GM18909 (cell line): ENCODE measurements around the gene ZCWPW1.
"Not testable (repeated sequence)": the region's sequence is repeated elsewhere in the genome, so short reads cannot be mapped to it uniquely, and the experiment has no call there.

Experiments
- ATAC-seq: cut with Tn5 transposase; IDR thresholded peaks from one replicate; pipeline ENCODE4 v1.9.1; 2021; ENCODE audit warnings: mild to moderate bottlenecking; ENCODE audit not compliant: unreplicated experiment, poor library complexity

Gene ZCWPW1

GRCh38 chr7:100360135-100360854 is 68.2 kb downstream of the ZCWPW1 start:
- no peak for ATAC-seq

- no peak for ATAC-seq
Observed at GRCh38 chr7:100358857-100359212, 69.7 kb downstream of the ZCWPW1 start.

GRCh38 chr7:100358027-100358856 is 70.3 kb downstream of the ZCWPW1 start, which contains the start of gene PILRB:
PILRB (plus strand) TSS chr7:100358117; CDS start chr7:100358303, 186 bp downstream.
- no peak for ATAC-seq

- no peak for ATAC-seq
Observed at GRCh38 chr7:100357131-100357561, 71.4 kb downstream of the ZCWPW1 start.

GRCh38 chr7:100356416-100357068 is 72.0 kb downstream of the ZCWPW1 start:
- ATAC-seq, result no peak

- ATAC-seq, result no peak
Observed at GRCh38 chr7:100353685-100354330, 74.7 kb downstream of the ZCWPW1 start.

- no peak for ATAC-seq
Observed at GRCh38 chr7:100352984-100353684, 75.4 kb downstream of the ZCWPW1 start.

GRCh38 chr7:100352230-100352781 is 76.2 kb downstream of the ZCWPW1 start:
- not testable (repeated sequence) for ATAC-seq

- no peak for ATAC-seq
Observed at GRCh38 chr7:100351657-100352058, 76.8 kb downstream of the ZCWPW1 start.
